Measurements from ENCODE around the gene PAK3.

The PAK3 gene

DNA sequence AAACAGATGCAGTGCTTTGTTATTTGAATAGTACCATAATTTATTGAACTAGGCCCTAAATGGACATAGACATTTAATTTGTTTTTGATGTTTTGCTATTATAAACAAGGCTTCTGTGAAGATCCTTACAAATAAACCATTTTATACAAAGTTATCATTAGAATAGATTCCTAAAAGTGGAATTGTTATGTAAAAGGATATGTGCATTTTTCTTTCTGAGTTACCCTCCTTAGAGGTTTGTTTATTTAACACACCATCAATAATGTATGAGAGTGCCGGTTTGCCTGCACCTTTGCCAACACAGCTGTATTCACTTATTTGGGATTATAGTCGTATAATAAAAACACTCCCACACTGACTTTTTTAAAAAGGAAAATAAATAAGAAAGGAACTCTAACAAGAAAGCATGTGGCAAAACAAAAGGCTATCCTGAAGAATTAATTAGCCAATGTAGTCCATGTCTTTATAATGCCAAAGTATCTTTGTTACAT is 84.8 kb downstream of the PAK3 start:
- H3K4me3 ChIP-seq (ENCODE audit: control insufficient read depth, low read depth, low read length) = no peak overlapping the region
- TF ChIP-seq, protein P1, sequence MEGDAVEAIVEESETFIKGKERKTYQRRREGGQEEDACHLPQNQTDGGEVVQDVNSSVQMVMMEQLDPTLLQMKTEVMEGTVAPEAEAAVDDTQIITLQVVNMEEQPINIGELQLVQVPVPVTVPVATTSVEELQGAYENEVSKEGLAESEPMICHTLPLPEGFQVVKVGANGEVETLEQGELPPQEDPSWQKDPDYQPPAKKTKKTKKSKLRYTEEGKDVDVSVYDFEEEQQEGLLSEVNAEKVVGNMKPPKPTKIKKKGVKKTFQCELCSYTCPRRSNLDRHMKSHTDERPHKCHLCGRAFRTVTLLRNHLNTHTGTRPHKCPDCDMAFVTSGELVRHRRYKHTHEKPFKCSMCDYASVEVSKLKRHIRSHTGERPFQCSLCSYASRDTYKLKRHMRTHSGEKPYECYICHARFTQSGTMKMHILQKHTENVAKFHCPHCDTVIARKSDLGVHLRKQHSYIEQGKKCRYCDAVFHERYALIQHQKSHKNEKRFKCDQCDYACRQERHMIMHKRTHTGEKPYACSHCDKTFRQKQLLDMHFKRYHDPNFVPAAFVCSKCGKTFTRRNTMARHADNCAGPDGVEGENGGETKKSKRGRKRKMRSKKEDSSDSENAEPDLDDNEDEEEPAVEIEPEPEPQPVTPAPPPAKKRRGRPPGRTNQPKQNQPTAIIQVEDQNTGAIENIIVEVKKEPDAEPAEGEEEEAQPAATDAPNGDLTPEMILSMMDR (IDR thresholded peaks at IDR 0.05; ENCODE audit: control insufficient read depth, insufficient read depth, low read depth, low read length, missing control alignments) = no peak
- DNase-seq (ENCODE audit: low read depth) = no peak

DNA sequence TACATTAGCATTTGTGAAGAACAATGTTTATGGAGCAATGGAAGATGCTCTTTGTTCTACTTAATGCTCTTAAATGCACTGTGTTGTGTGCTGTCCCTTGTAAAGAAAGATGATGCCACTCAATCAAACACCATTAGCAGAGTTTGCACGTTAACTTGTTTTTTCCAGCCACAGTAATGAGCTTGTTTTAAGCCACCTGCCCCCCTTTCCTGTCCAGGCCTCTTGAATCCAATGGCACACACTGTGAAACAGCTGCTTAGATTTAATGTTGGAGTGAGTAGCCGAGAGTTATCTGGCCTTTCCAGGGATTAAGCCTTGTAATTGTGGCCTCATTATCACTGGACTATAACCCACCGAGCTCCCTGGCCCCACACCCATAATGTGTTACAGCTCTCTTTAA is 86.0 kb downstream of the PAK3 start:
- H3K4me3 ChIP-seq (ENCODE audit: control insufficient read depth, low read depth, low read length) = no peak overlapping the region
- TF ChIP-seq, protein P1 (IDR thresholded peaks at IDR 0.05; ENCODE audit: control insufficient read depth, insufficient read depth, low read depth, low read length, missing control alignments) = no peak
- DNase-seq (ENCODE audit: low read depth) = no peak

DNA sequence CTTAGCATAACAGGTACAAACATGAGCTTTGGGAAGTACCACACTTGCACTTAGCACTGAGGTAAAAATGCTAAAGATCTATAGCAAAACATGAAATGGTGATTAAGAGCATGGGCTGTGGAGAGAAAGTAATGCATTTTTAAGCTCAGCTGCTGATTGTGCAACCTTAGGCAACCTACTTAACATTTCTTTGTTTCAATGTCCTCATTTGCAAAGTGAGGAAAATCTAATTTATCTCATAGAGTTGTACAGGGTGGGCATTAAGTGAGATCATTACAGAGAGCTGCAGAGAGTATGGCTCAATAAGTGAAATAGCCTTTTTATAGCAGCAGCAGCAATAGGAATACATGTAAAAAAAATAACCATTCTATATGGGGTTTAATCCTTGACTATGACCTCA is 87.0 kb downstream of the PAK3 start:
- TF ChIP-seq, protein P1 (IDR thresholded peaks at IDR 0.05; ENCODE audit: control insufficient read depth, insufficient read depth, low read depth, low read length, missing control alignments) = no peak
- H3K4me3 ChIP-seq (ENCODE audit: control insufficient read depth, low read depth, low read length) = no peak overlapping the region
- DNase-seq (ENCODE audit: low read depth) = no peak

DNA sequence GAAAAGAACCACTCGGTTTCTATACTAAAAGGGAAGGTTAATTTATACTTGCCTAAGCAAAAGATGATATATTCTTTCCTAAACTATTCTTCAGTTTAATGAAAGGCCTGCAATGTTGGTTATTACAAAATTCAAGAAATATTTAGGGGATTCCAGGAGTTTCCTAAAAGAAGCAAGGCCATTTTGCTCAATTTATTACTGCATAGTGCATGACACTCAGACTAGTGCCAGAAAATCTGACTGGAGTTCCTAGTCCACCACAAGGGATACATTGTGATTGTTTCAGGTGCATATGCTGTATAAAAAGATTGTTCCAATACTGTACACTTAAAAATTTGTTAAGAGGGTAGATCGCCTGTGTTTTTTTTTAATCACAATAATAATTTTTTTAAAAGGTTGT is 95.6 kb downstream of the PAK3 start:
- TF ChIP-seq, protein P1 (IDR thresholded peaks at IDR 0.05; ENCODE audit: control insufficient read depth, insufficient read depth, low read depth, low read length, missing control alignments) = no peak
- H3K4me3 ChIP-seq (ENCODE audit: control insufficient read depth, low read depth, low read length) = no peak overlapping the region
- DNase-seq (ENCODE audit: low read depth) = no peak

DNA sequence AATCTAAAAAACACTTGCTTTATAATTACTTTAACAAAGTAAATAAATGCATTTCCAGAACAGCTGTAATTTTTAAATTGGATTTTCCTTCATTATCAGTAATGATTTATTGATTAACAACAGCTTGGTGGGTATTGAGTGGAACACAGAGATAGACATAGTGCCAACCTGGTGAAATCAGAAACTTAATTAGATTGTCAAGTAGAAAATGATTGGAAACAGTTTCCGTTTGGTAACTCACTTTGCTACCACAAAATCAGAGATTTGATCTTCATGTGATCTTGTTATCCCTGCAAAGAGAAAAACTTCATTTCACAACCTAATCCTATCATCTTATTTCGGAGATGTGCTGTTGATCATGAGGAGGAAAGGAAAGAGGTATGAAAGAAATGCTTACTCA is 103.5 kb downstream of the PAK3 start:
- TF ChIP-seq, protein P1 (IDR thresholded peaks at IDR 0.05; ENCODE audit: control insufficient read depth, insufficient read depth, low read depth, low read length, missing control alignments) = no peak
- H3K4me3 ChIP-seq (ENCODE audit: control insufficient read depth, low read depth, low read length) = no peak overlapping the region
- DNase-seq (ENCODE audit: low read depth) = no peak

DNA sequence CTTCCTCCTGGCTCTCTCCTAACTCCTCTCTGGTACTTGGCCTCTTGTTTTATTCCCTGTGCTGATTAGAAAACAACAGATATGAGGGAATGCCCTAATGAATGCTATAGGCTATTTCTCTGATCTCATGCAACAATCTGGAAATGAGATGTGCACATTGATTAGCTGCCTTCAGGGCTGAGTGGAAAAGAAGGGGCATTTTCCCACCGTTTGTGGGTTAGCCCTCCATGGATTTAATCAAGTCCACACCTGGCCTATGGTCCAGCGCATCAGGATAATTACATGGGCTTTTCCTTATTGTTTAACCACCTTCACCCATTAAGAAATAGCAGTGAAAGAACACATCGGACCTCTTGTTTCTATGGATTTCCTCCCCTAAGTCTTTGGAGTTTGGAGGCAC is 104.3 kb downstream of the PAK3 start:
- no peak for DNase-seq (ENCODE audit: low read depth)
- no peak overlapping the region for H3K4me3 ChIP-seq (ENCODE audit: control insufficient read depth, low read depth, low read length)
- TF ChIP-seq, protein P1 (IDR thresholded peaks at IDR 0.05; ENCODE audit: control insufficient read depth, insufficient read depth, low read depth, low read length, missing control alignments) = no peak

DNA sequence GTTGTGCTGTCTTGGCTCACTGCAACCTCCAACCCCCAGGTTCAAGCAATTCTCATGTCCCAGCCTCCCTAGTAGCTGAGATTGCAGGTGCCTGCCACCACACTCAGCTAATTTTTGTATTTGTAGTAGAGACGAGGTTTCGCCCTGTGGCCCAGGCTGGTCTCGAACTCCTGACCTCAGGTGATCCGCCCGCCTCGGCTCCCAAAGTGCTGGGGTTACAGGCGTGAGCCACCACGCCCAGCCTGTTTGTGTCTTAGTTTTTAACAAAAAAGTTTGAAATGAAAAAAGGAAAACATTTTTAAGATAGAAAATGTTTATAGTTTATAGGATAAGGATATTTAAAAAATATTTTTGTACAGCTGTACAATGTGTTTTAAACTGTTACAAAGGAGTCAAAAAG is 111.9 kb downstream of the PAK3 start:
- DNase-seq (ENCODE audit: low read depth) = no peak
- no peak overlapping the region for H3K4me3 ChIP-seq (ENCODE audit: control insufficient read depth, low read depth, low read length)
- TF ChIP-seq, protein P1 (IDR thresholded peaks at IDR 0.05; ENCODE audit: control insufficient read depth, insufficient read depth, low read depth, low read length, missing control alignments) = no peak

All from AG09309 (cell line).